Karpas-422 (cell line): ENCODE data around the gene CSRP1. TPM values are rescaled to one million over a fixed set of nuclear protein-coding genes. Genes with fewer than 3 reads are reported as not detected.

Experiments
- DNase-seq: peaks from one replicate; pipeline ENCODE4 v3.0.0-alpha.2; 2015
- H2AFZ ChIP-seq: fragments of 200-600 bp; sonication (generic); 2 replicates; pipeline ENCODE4 v1.6.1; 2014; ENCODE audit warnings: antibody characterized with exemption, low read length, mixed read lengths
- H3K27ac ChIP-seq: fragments of 200-600 bp; sonication (generic); 2 replicates; pipeline ENCODE4 v1.5.1; 2014; ENCODE audit warnings: mild to moderate bottlenecking, low read length, moderate library complexity
- H3K27me3 ChIP-seq: fragments of 200-600 bp; sonication (generic); 2 replicates; pipeline ENCODE4 v1.6.1; 2014; ENCODE audit warnings: low read length, mixed read lengths
- H3K36me3 ChIP-seq: fragments of 200-600 bp; sonication (generic); 2 replicates; pipeline ENCODE4 v1.6.1; 2014; ENCODE audit warnings: low read length, mixed read lengths; ENCODE audit not compliant: insufficient read depth
- H3K4me1 ChIP-seq: fragments of 200-600 bp; sonication (generic); 2 replicates; pipeline ENCODE4 v1.6.1; 2014; ENCODE audit warnings: mild to moderate bottlenecking, low read length, mixed read lengths
- H3K4me2 ChIP-seq: fragments of 200-600 bp; sonication (generic); 2 replicates; pipeline ENCODE4 v1.6.1; 2014; ENCODE audit warnings: low read length, low read depth, mild to moderate bottlenecking; ENCODE audit not compliant: poor library complexity, severe bottlenecking
- H3K4me3 ChIP-seq: fragments of 200-600 bp; sonication (generic); 2 replicates; pipeline ENCODE4 v1.5.1; 2014; ENCODE audit warnings: mild to moderate bottlenecking, antibody characterized with exemption, low read length, mixed read lengths
- H3K79me2 ChIP-seq: fragments of 200-600 bp; sonication (generic); 2 replicates; pipeline ENCODE4 v1.6.1; 2014; ENCODE audit warnings: mild to moderate bottlenecking, low read length, mixed read lengths
- H3K9ac ChIP-seq: fragments of 200-600 bp; sonication (generic); 2 replicates; pipeline ENCODE4 v1.6.0; 2014; ENCODE audit warnings: low read length
- H3K9me2 ChIP-seq: fragments of 200-600 bp; sonication (generic), shearing (Covaris generic); replicated peaks from 2 replicates; pipeline ENCODE4 v1.6.0; 2014; ENCODE audit warnings: mild to moderate bottlenecking, low read length, moderate library complexity; ENCODE audit not compliant: insufficient read depth
- H3K9me3 ChIP-seq: fragments of 300-700, 200-600 bp; sonication (generic); 2 replicates; pipeline ENCODE4 v1.6.1; 2014; ENCODE audit warnings: low read length, mixed read lengths
- H4K20me1 ChIP-seq: fragments of 200-600 bp; sonication (generic); 2 replicates; pipeline ENCODE4 v1.6.1; 2014; ENCODE audit warnings: mild to moderate bottlenecking, antibody characterized with exemption, low read length, low read depth; ENCODE audit not compliant: insufficient read depth
- total RNA-seq: library from RNA; depleted of rRNA; stranded (reverse); fragments of >200 nt; shearing (Covaris generic); gene quantifications from 2 replicates; pipeline ENCODE4 v1.2.3, GENCODE V29; 2014; ENCODE audit warnings: low replicate concordance

The CSRP1 gene
- total RNA-seq, 1 experiment from 2014 or later, result 39.8 TPM

- no peaks in the 10 kb centered on the region for H3K9me2 ChIP-seq
- no peak within 1 kb of the TSS for H3K27ac ChIP-seq
- H3K27me3 ChIP-seq, result no peaks in the 10 kb centered on the region
- H3K9me3 ChIP-seq, result no peaks in the 10 kb centered on the region
- H3K36me3 ChIP-seq, result no peaks in the 10 kb centered on the region
- H3K4me2 ChIP-seq, result no peak within 1 kb of the TSS
- no peak within 1 kb of the TSS for H2AFZ ChIP-seq
- no peaks in the 10 kb centered on the region for H3K79me2 ChIP-seq
- no peak within 1 kb of the TSS for H3K4me3 ChIP-seq
- no peaks in the 10 kb centered on the region for H4K20me1 ChIP-seq
- H3K9ac ChIP-seq, result no peak within 1 kb of the TSS
- H3K4me1 ChIP-seq, result no peaks in the 10 kb centered on the region
- no peak for DNase-seq
These were observed 37.9 kb downstream of the CSRP1 start, which contains the start of gene PHLDA3 for GRCh38 chr1:201468844-201469644. Gene PHLDA3, minus strand, starts transcription at chr1:201469188. Its CDS starts 402 bp downstream, at chr1:201468786.

- no peaks in the 10 kb centered on the region for H3K9me2 ChIP-seq
- H4K20me1 ChIP-seq, result no peaks in the 10 kb centered on the region
- H3K4me1 ChIP-seq, result no peaks in the 10 kb centered on the region
- no peak overlapping the region for H3K4me3 ChIP-seq
- H3K27me3 ChIP-seq, result no peaks in the 10 kb centered on the region
- no peak overlapping the region for H3K4me2 ChIP-seq
- DNase-seq, result no peak
- no peak overlapping the region for H2AFZ ChIP-seq
- no peak overlapping the region for H3K9ac ChIP-seq
- no peak overlapping the region for H3K27ac ChIP-seq
- H3K36me3 ChIP-seq, result no peaks in the 10 kb centered on the region
- H3K79me2 ChIP-seq, result no peaks in the 10 kb centered on the region
- no peaks in the 10 kb centered on the region for H3K9me3 ChIP-seq
These were observed 38.5 kb downstream of the CSRP1 start for GRCh38 chr1:201468501-201468843.

DNA sequence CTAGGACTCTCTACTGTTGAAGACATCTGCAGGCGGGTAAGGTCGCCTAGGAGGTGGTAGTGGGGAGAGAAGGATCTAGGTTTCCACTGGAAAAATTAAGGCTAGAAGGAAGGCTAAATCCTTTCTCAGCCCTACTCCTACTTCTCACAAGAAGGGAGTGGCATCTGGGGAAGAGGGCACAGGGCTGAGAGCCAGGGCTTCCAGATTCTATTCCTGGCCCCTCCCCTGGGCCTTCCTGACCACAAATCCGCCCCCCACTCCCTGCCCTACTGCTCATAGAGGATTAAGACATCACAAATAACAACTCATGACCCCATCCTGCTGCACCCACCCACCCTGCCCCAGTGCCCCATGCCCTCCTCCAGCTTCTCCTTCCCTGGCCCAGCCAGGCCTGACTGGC, 40.4 kb downstream of the CSRP1 start:
- H3K4me2 ChIP-seq, result no peak overlapping the region
- no peak for DNase-seq
- H3K4me1 ChIP-seq, result no peaks in the 10 kb centered on the region; the same call in 1 of the 2 replicates
- H3K27ac ChIP-seq, result no peak overlapping the region
- H3K79me2 ChIP-seq, result no peaks in the 10 kb centered on the region
- H4K20me1 ChIP-seq, result no peaks in the 10 kb centered on the region
- H3K36me3 ChIP-seq, result no peaks in the 10 kb centered on the region
- H3K4me3 ChIP-seq, result no peak overlapping the region
- H3K9ac ChIP-seq, result no peak overlapping the region
- H3K9me3 ChIP-seq, result no peaks in the 10 kb centered on the region
- no peaks in the 10 kb centered on the region for H3K9me2 ChIP-seq
- H2AFZ ChIP-seq, result no peak overlapping the region
- H3K27me3 ChIP-seq, result no peaks in the 10 kb centered on the region

DNA sequence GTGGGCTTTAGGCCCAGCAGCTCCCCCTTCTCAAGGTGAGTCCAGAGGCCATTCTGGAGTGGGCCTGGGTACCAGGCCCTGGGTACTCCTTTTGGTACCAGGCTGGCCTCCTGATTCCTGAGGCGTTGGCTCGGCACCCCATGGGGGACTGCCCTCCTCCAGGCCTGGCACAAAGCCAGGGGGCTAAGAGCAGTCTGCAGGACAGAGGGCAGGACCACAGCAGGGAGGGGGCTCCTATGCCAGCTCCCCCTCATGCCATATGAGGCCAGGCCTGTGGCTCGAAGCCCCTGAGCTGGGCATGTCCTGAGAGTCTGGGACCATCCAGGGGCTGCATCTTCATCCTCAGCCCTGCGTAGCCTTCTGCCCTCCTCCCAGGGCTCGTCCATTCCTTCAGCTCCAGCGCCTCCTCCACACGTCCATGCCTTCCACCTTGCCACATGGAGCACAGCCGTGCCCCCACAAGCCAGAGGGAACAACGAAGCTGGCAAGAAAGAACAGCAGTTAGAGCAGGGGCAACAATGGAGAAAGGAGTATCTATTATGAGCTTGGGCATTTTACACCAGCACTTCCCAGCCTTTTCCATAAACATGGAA, 41.1 kb downstream of the CSRP1 start:
- Histone ChIP-seq H3K4me2 (no peak overlapping the region), H3K9me3 (no peaks in the 10 kb centered on the region), H3K79me2 (no peaks in the 10 kb centered on the region), H3K27me3 (no peaks in the 10 kb centered on the region), H3K9me2 (no peaks in the 10 kb centered on the region), H4K20me1 (no peaks in the 10 kb centered on the region), H3K9ac (no peak overlapping the region), H3K36me3 (no peaks in the 10 kb centered on the region), H2AFZ (no peak overlapping the region), H3K4me1 (no peaks in the 10 kb centered on the region; the same call in 1 of the 2 replicates), H3K27ac (no peak overlapping the region), H3K4me3 (no peak overlapping the region)
- DNase-seq, result no peak

GRCh38 chr1:201463071-201463552, 43.8 kb downstream of the CSRP1 start:
- Histone ChIP-seq H4K20me1 (no peaks in the 10 kb centered on the region), H3K9me2 (no peaks in the 10 kb centered on the region), H3K4me3 (no peak overlapping the region), H3K4me1 (peaks cover 16% of the 10 kb centered on the region), H3K79me2 (no peaks in the 10 kb centered on the region), H3K27ac (no peak overlapping the region), H2AFZ (no peak overlapping the region), H3K9me3 (no peaks in the 10 kb centered on the region), H3K9ac (no peak overlapping the region), H3K4me2 (no peak overlapping the region), H3K27me3 (no peaks in the 10 kb centered on the region), H3K36me3 (no peaks in the 10 kb centered on the region)
- DNase-seq, result no peak

DNA sequence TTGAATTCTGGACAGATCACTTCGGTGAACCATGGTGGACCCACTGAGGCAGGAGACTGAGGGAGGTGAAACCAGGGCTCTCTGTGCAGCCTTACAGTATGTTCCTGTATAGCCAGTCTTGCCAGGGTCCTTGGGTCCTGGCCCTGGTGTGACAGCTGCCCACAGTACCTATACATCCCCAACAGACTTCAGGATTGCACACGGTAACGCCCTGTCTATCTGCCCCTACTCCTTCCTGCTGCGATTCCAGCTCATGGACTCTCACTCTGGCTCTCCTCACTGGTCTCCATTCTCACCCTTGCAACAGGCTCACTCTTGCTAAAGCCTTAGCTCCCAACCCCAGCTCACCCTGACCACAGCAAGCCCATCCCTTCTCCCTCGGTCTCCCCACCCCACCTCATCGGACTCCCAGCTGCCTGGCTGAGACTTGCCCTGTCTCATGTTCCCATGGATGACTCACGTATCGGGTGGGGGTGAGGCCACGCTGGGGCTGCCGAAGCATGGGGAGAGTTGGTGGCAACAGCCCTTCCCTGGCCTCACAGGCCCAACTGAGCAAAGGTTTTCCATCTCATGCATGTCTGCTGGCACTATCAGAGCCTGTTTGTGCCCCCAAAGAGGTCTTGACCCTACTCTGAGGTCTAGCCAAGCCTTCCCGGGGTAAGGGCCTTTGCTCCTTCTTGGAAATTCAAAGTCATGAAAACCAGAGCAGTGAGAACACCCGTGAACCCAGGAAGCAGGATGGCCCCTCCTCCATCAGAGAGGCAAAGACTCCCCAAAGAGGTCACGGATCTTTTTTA, 45.1 kb downstream of the CSRP1 start:
- no peak overlapping the region for H3K27ac ChIP-seq
- no peak overlapping the region for H3K4me3 ChIP-seq
- H3K27me3 ChIP-seq, result no peaks in the 10 kb centered on the region
- H3K79me2 ChIP-seq, result no peaks in the 10 kb centered on the region
- H4K20me1 ChIP-seq, result no peaks in the 10 kb centered on the region
- peaks cover 28% of the 10 kb centered on the region for H3K4me1 ChIP-seq
- no peaks in the 10 kb centered on the region for H3K9me3 ChIP-seq
- no peak overlapping the region for H2AFZ ChIP-seq
- no peak overlapping the region for H3K4me2 ChIP-seq
- H3K36me3 ChIP-seq, result no peaks in the 10 kb centered on the region
- DNase-seq, result no peak
- H3K9me2 ChIP-seq, result no peaks in the 10 kb centered on the region
- no peak overlapping the region for H3K9ac ChIP-seq

GRCh38 chr1:201460814-201461644, 45.9 kb downstream of the CSRP1 start:
- no peaks in the 10 kb centered on the region for H3K36me3 ChIP-seq
- H3K9me2 ChIP-seq, result no peaks in the 10 kb centered on the region
- no peak overlapping the region for H3K4me3 ChIP-seq
- no peak overlapping the region for H3K27ac ChIP-seq
- no peaks in the 10 kb centered on the region for H3K27me3 ChIP-seq
- H3K9me3 ChIP-seq, result no peaks in the 10 kb centered on the region
- no peaks in the 10 kb centered on the region for H4K20me1 ChIP-seq
- no peaks in the 10 kb centered on the region for H3K79me2 ChIP-seq
- no peak overlapping the region for H3K4me2 ChIP-seq
- no peak overlapping the region for H2AFZ ChIP-seq
- no peak overlapping the region for H3K9ac ChIP-seq
- H3K4me1 ChIP-seq, result peaks cover 36% of the 10 kb centered on the region
- DNase-seq, result no peak
